ENCODE results near the gene ACTR2. TPM values are rescaled to one million over a fixed set of nuclear protein-coding genes. Genes with fewer than 3 reads are reported as not detected.

Gene ACTR2
- total RNA-seq, 1 experiment from 2014 or later = 253 TPM

DNA sequence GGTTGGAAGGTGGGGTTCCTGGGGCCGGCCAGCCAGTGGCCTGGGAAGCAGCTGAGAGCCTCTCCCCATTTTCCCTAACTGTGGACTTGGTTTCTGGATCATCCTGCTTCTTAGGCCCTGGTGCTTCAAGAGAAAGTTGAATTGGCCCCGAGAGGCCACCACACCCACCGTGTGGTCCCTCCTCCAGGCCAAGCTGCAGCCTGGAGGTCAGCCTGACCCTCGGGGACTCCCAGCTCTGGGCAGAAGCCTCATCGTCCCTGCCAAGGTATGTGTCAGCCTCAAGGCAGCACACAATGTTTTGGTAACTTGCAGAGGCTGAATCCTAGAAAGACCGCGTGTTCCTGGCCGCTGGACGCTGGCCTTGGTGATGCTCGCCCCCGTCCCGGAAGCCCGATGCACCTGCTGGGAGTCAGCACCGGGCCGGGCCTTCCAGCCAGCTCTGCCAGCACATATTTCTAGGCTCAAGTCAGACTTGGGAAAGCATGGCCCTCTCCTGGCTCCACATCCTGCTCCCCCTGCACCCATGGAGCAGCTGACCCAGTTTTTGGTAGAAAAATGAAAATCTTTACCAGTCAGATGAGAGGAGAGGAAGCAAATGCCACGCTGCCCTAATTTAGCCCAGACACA, 72.6 kb downstream of the ACTR2 start:
- POLR2A ChIA-PET (ENCODE audit: low non-redundant PET) = no interaction called here
- no peak overlapping the region for H3K4me3 ChIP-seq (ENCODE audit: low read depth, low read length, poor library complexity, severe bottlenecking)
- no peak overlapping the region for H3K27ac ChIP-seq (ENCODE audit: low read depth, low read length, poor library complexity, severe bottlenecking)
- TF ChIP-seq EZH2 (IDR thresholded peaks at IDR 0.05; ENCODE audit: borderline replicate concordance, low read depth, low read length, poor library complexity, severe bottlenecking) = no peak
- TF ChIP-seq, protein P1, sequence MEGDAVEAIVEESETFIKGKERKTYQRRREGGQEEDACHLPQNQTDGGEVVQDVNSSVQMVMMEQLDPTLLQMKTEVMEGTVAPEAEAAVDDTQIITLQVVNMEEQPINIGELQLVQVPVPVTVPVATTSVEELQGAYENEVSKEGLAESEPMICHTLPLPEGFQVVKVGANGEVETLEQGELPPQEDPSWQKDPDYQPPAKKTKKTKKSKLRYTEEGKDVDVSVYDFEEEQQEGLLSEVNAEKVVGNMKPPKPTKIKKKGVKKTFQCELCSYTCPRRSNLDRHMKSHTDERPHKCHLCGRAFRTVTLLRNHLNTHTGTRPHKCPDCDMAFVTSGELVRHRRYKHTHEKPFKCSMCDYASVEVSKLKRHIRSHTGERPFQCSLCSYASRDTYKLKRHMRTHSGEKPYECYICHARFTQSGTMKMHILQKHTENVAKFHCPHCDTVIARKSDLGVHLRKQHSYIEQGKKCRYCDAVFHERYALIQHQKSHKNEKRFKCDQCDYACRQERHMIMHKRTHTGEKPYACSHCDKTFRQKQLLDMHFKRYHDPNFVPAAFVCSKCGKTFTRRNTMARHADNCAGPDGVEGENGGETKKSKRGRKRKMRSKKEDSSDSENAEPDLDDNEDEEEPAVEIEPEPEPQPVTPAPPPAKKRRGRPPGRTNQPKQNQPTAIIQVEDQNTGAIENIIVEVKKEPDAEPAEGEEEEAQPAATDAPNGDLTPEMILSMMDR (conservative IDR thresholded peaks at IDR 0.05; ENCODE audit: low read depth, low read length) = no peak
- no peaks in the 10 kb centered on the region for H3K36me3 ChIP-seq (ENCODE audit: insufficient read depth, low read length, poor library complexity, severe bottlenecking)
- CTCF ChIA-PET = no interaction called here
- H3K4me1 ChIP-seq (ENCODE audit: insufficient read depth, low read length, poor library complexity, severe bottlenecking) = peaks cover 16% of the 10 kb centered on the region
- no TSS peak for BruUV-seq (replicated peaks)
- no peak for DNase-seq (ENCODE audit: low spot score)
- H3K27me3 ChIP-seq (replicated peaks; ENCODE audit: insufficient read depth, low read depth, low read length, poor library complexity) = no peaks in the 10 kb centered on the region
- intact Hi-C loops (cut with micrococcal nuclease; ENCODE audit: unreplicated experiment) = no loop called here
- H3K9me3 ChIP-seq (ENCODE audit: low read depth, low read length, poor library complexity, severe bottlenecking) = no peaks in the 10 kb centered on the region

DNA sequence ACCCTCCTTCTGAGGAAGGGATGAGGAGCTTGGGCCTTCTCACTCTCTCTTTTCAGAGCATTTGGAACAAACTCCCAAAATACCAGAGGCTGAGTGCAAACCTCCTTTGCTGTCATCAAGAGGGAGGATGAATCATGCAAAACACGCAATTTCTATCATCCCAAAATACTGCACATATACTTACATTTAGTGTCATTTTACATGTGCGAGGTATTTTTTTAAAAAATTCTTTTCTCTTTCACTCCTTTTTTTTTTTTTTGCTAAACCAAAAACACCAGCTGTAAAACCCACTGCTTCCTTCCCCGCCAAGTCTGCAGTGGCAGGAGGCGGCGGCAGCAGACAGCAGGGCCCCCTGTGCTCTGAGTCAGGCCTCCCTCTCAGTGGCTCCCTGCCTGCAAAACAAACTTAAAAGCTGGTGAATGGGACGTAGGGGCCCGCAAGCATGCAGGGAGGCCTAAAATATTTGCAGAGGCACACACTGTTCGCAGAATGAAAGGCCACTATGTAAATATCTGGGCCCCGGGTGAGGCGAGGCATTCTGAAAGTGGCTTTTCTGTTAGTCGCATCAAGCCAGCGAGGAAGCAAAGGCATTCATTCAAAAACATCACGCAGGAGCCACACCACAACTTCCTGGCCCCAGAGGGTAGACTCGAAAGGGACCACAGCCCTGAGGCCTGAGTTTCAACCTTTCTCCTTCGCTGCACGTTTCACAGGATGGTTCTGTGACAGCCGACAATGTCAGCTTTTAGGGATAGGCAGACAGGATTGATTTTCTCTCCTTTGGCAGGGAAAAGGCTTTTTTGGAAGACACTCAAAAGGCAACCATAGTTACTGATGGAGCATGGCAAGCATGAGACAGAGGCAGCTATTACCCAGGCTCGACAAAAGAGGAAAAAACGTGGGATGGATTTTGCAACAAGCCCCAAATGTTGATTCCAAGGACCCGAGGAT, 73.4 kb downstream of the ACTR2 start:
- no TSS peak for BruUV-seq (replicated peaks)
- Histone ChIP-seq H3K9me3 (ENCODE audit: low read depth, low read length, poor library complexity, severe bottlenecking) (no peaks in the 10 kb centered on the region), H3K4me1 (ENCODE audit: insufficient read depth, low read length, poor library complexity, severe bottlenecking) (peaks cover 16% of the 10 kb centered on the region), H3K36me3 (ENCODE audit: insufficient read depth, low read length, poor library complexity, severe bottlenecking) (no peaks in the 10 kb centered on the region), H3K27ac (ENCODE audit: low read depth, low read length, poor library complexity, severe bottlenecking) (peak overlapping the region; percentile 54), H3K4me3 (ENCODE audit: low read depth, low read length, poor library complexity, severe bottlenecking) (no peak overlapping the region), H3K27me3 (replicated peaks; ENCODE audit: insufficient read depth, low read depth, low read length, poor library complexity) (no peaks in the 10 kb centered on the region)
- intact Hi-C loops (cut with micrococcal nuclease; ENCODE audit: unreplicated experiment) = no loop called here
- no peak for TF ChIP-seq EZH2 (IDR thresholded peaks at IDR 0.05; ENCODE audit: borderline replicate concordance, low read depth, low read length, poor library complexity, severe bottlenecking)
- TF ChIP-seq, protein P1 (conservative IDR thresholded peaks at IDR 0.05; ENCODE audit: low read depth, low read length) = no peak
- ChIA-PET POLR2A (ENCODE audit: low non-redundant PET) (no interaction called here), CTCF (interaction anchor here (0.6 kb wide), 1 partner anchor 137 kb away, joined by 7 read pairs; no protein-coding TSS in a partner anchor)
- DNase-seq (ENCODE audit: low spot score) = peak; percentile 61

DNA sequence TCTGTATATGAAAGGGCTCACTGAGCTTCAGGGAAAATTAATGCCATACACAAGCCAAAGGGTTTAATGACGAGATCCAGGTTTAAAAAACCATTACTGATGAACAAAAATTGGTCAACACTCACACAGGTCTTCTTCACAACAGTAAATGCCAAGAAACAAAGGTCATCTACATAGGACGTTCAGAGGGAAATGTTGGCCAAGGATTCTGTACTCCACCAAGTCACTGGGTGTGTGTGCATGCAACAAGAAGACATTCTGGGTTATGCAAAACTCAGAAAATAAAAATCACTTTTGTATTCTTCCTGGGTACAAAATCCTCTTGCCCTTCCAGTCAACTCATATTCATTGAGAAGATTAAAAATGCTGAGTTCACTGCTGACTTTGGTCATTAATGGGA, 78.3 kb downstream of the ACTR2 start:
- DNase-seq (ENCODE audit: low spot score) = no peak
- Histone ChIP-seq H3K4me3 (ENCODE audit: low read depth, low read length, poor library complexity, severe bottlenecking) (no peak overlapping the region), H3K27me3 (replicated peaks; ENCODE audit: insufficient read depth, low read depth, low read length, poor library complexity) (no peaks in the 10 kb centered on the region), H3K9me3 (ENCODE audit: low read depth, low read length, poor library complexity, severe bottlenecking) (no peaks in the 10 kb centered on the region), H3K4me1 (ENCODE audit: insufficient read depth, low read length, poor library complexity, severe bottlenecking) (peaks cover 19% of the 10 kb centered on the region), H3K27ac (ENCODE audit: low read depth, low read length, poor library complexity, severe bottlenecking) (no peak overlapping the region), H3K36me3 (ENCODE audit: insufficient read depth, low read length, poor library complexity, severe bottlenecking) (peaks cover 6% of the 10 kb centered on the region)
- BruUV-seq (replicated peaks) = no TSS peak
- TF ChIP-seq, protein P1 (conservative IDR thresholded peaks at IDR 0.05; ENCODE audit: low read depth, low read length) = no peak
- no peak for TF ChIP-seq EZH2 (IDR thresholded peaks at IDR 0.05; ENCODE audit: borderline replicate concordance, low read depth, low read length, poor library complexity, severe bottlenecking)
- POLR2A ChIA-PET (ENCODE audit: low non-redundant PET) = no interaction called here
- CTCF ChIA-PET = no interaction called here
- intact Hi-C loops (cut with micrococcal nuclease; ENCODE audit: unreplicated experiment) = no loop called here
